HS-5 (cell line): ENCODE measurements around the gene KAZN.

Source experiments
- DNase-seq: peaks from one replicate; pipeline ENCODE4 v3.0.0-alpha.2; 2012; ENCODE audit warnings: low read depth

The KAZN gene

GRCh38 chr1:14827870-14828269 is 229.4 kb downstream of the KAZN start:
- no peak for DNase-seq

- DNase-seq = no peak
Measured at GRCh38 chr1:14828665-14829064, 230.2 kb downstream of the KAZN start.

GRCh38 chr1:14835725-14836124 is 237.2 kb downstream of the KAZN start:
- no peak for DNase-seq

- no peak for DNase-seq
Measured at GRCh38 chr1:14836426-14837140, 238.1 kb downstream of the KAZN start.

GRCh38 chr1:14840374-14840773 is 241.9 kb downstream of the KAZN start:
- no peak for DNase-seq

GRCh38 chr1:14841456-14841855 is 243.0 kb downstream of the KAZN start:
- DNase-seq = no peak

GRCh38 chr1:14841951-14842350 is 243.5 kb downstream of the KAZN start:
- no peak for DNase-seq

GRCh38 chr1:14842361-14842760 is 243.9 kb downstream of the KAZN start:
- no peak for DNase-seq

GRCh38 chr1:14842891-14843290 is 244.4 kb downstream of the KAZN start:
- DNase-seq = no peak

GRCh38 chr1:14843525-14843924 is 245.0 kb downstream of the KAZN start:
- DNase-seq = no peak

- DNase-seq = no peak
Measured at GRCh38 chr1:14844356-14844755, 245.9 kb downstream of the KAZN start.

GRCh38 chr1:14844923-14845617 is 246.6 kb downstream of the KAZN start:
- no peak for DNase-seq

- DNase-seq = no peak
Measured at GRCh38 chr1:14845851-14846250, 247.4 kb downstream of the KAZN start.

- no peak for DNase-seq
Measured at GRCh38 chr1:14846688-14847087, 248.2 kb downstream of the KAZN start.

GRCh38 chr1:14848203-14848602 is 249.7 kb downstream of the KAZN start:
- DNase-seq = no peak

- no peak for DNase-seq
Measured at GRCh38 chr1:14848625-14849024, 250.1 kb downstream of the KAZN start.

GRCh38 chr1:14849038-14849437 is 250.6 kb downstream of the KAZN start:
- DNase-seq = no peak

- no peak for DNase-seq
Measured at GRCh38 chr1:14850563-14850962, 252.1 kb downstream of the KAZN start.

- no peak for DNase-seq
Measured at GRCh38 chr1:14851760-14852159, 253.3 kb downstream of the KAZN start.

- no peak for DNase-seq
Measured at GRCh38 chr1:14852291-14852690, 253.8 kb downstream of the KAZN start.

GRCh38 chr1:14853518-14853917 is 255.0 kb downstream of the KAZN start:
- no peak for DNase-seq

- no peak for DNase-seq
Measured at GRCh38 chr1:14855268-14855667, 256.8 kb downstream of the KAZN start.

GRCh38 chr1:14855801-14856200 is 257.3 kb downstream of the KAZN start:
- DNase-seq = no peak
